Lower leg skin (tissue), 4 donors: ENCODE results near the gene C1orf115. TPM values are rescaled to one million over a fixed set of nuclear protein-coding genes. Genes with fewer than 3 reads are reported as not detected.

Source experiments
- DNase-seq, 2 donors: peaks; one replicate each; pipeline ENCODE4 v3.0.0-alpha.2; 2019; ENCODE audit warnings: low spot score in 2 of 2
- H3K4me3 ChIP-seq: fragments of 200-600 bp; sonication (generic); 2 replicates; pipeline ENCODE4 v1.5.1; 2017; ENCODE audit warnings: mild to moderate bottlenecking, low read depth; ENCODE audit not compliant: poor library complexity, severe bottlenecking
- POLR2A ChIP-seq, 2 donors: fragments of 450-650 bp; IDR thresholded peaks; one replicate each; pipeline ENCODE4 v1.6.1; 2016 to 2017; ENCODE audit warnings: antibody characterized with exemption in 2 of 2, mild to moderate bottlenecking in 1 of 2, moderate library complexity in 1 of 2
- WGBS, 2 donors: methylation state at CpG; one replicate each; pipeline ENCODE4 v1.1.5; 2018; 5-methylcytosine and 5-hydroxymethylcytosine counted together
- intact Hi-C: fragments of 100-400 bp; cut with DNase I; formaldehyde crosslinking; loops from one replicate; pipeline ENCODE4 v1.15.0; 2023; ENCODE audit warnings: low total_unique reads
- total RNA-seq, 4 donors: library from RNA; depleted of rRNA; stranded (reverse); fragments of >200 nt; gene quantifications; one replicate each; pipeline ENCODE4 v1.1.0, GENCODE V29; 2016
- TF ChIP-seq, protein P1 (sequence below), 3 donors: fragments of 450-650 bp; IDR thresholded peaks; one replicate each; pipeline ENCODE4 v1.5.1; 2016; ENCODE audit warnings: antibody characterized with exemption in 3 of 3, mild to moderate bottlenecking in 3 of 3, moderate library complexity in 2 of 3

The C1orf115 gene
- total RNA-seq, 4 donors from 2014 or later: 7.5 to 20.5 (median 13.3) TPM

DNA sequence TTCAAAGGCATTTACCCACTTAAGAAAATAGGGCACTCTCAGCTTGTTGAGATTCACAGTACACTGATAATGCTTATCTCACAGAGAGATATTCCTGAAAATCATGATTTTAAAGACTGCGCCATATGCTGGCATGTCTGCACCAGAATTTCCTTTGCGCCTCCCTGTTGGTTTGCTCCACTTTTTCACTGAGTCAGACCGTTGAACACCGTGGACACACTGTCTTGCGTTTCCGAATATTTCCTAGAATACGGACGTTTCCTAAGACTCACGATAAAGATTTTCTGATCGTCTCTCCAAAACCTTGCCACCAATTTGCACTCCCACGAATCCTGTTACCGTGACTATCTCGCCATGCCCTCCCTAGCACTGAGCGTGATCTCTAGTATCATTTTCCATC is 497 bp upstream of the C1orf115 start:
- 34% methylated on average over 14 of the region's 14 CpGs for WGBS, 2 donors
- TF ChIP-seq, protein P1, sequence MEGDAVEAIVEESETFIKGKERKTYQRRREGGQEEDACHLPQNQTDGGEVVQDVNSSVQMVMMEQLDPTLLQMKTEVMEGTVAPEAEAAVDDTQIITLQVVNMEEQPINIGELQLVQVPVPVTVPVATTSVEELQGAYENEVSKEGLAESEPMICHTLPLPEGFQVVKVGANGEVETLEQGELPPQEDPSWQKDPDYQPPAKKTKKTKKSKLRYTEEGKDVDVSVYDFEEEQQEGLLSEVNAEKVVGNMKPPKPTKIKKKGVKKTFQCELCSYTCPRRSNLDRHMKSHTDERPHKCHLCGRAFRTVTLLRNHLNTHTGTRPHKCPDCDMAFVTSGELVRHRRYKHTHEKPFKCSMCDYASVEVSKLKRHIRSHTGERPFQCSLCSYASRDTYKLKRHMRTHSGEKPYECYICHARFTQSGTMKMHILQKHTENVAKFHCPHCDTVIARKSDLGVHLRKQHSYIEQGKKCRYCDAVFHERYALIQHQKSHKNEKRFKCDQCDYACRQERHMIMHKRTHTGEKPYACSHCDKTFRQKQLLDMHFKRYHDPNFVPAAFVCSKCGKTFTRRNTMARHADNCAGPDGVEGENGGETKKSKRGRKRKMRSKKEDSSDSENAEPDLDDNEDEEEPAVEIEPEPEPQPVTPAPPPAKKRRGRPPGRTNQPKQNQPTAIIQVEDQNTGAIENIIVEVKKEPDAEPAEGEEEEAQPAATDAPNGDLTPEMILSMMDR (IDR thresholded peaks at IDR 0.05): no peak
- no peak for TF ChIP-seq POLR2A (IDR thresholded peaks at IDR 0.05)
- no peak overlapping the region for H3K4me3 ChIP-seq
- intact Hi-C loops: no loop called here
- DNase-seq: no peak

DNA sequence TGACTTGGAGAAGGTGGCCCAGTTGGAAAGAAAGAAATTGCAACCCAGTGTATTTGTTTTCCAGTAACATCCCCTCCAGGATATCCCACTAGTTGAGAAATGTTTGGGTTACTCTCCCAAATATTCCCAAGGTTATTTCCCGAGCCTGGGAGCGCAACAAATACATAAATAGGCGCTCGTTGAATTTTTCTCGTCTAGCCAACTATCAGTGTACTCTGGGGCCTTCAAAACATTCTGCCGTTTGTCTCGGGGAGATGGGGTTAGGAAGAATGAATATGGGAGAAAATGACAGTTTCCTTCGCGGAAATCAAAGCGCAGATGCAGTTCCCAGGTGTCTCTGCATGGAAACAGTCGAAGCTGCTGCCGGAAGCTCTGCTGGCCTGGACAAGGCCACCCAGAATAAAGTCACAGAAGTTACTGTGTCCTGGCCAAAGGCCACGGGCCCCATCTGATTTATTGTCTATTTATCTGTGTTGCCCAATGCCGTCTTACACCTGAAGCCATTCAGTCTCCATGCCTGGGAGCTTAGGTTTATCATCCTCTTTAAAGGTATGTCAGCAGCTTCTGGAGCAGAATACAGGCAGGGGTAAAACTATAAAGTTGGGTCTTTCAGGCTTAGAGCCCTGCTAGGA is 1.0 kb downstream of the C1orf115 start:
- TF ChIP-seq, protein P1 (IDR thresholded peaks at IDR 0.05): no peak
- no peak for TF ChIP-seq POLR2A (IDR thresholded peaks at IDR 0.05)
- no peak overlapping the region for H3K4me3 ChIP-seq
- intact Hi-C loops: no loop called here
- 45 to 61% methylated on average over 14 of the region's 14 CpGs for WGBS, 2 donors
- no peak for DNase-seq

DNA sequence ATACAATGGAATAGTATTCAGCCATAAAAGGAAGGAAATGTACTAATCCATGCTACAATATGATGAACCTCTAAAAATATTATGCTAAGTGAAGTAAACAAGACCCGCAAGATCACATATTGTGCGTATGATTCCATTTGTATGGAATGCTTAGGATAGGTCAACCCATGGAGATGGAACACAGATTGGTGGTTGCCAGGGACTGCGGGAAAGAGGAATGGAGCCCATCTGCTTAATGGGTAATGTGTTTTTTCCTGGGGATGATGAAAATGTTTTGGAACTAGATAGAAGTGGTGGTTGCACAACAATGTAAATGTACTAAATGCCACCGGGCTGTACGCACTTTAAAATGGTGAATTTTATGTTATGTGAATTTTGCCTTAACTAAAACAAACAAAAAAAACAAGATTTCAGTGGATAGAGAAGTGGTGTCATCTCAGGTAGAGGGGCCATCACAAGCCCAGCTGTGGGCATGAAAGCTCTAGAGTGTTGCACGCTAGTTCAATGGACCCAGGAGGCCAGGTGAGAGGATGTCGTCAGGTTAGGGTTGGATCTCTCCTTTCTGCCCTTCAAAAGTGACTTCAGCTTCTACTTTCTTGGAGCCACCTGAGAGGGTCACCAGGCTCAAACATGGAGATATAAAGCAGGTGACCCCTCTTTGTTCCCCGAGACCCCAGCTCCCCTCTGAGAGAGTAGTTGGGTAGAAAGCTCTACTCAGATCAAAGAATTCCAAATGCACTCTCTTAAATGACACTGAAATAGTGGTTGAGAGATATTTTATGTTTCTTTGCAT is 2.5 kb downstream of the C1orf115 start:
- H3K4me3 ChIP-seq: no peak overlapping the region
- TF ChIP-seq POLR2A (IDR thresholded peaks at IDR 0.05): no peak
- TF ChIP-seq, protein P1 (IDR thresholded peaks at IDR 0.05): no peak
- WGBS, 2 donors: 75 to 76% methylated on average over 8 of the region's 8 CpGs
- no peak for DNase-seq
- intact Hi-C loops: no loop called here

DNA sequence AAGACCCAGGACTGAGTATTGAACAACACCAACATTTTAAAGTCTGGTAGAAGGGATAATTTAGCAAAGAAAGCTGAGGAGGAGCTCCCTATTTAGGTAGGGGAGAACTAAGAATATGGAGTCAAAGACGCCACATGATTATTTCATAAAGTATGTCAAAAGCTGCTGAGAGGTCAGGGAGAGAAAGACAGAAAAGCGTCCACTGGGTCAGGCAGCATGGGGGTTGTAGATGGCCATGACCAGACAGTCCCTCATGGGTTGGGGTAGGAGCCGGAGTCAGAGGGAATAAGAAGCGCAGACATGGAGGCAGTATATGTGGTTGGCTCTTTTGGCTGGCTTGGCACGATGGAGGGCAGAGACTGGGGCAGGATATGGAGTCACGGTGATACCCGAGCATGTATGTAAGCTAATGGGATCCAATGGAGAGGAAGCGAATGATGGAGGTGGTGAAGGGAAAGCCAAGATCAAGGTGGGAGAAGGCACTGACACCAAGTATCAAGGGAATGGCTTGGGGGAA is 4.8 kb downstream of the C1orf115 start:
- WGBS, 2 donors: 91 to 95% methylated on average over 8 of the region's 8 CpGs
- intact Hi-C loops: no loop called here
- TF ChIP-seq, protein P1 (IDR thresholded peaks at IDR 0.05): no peak
- no peak for TF ChIP-seq POLR2A (IDR thresholded peaks at IDR 0.05)
- no peak overlapping the region for H3K4me3 ChIP-seq
- DNase-seq: no peak

DNA sequence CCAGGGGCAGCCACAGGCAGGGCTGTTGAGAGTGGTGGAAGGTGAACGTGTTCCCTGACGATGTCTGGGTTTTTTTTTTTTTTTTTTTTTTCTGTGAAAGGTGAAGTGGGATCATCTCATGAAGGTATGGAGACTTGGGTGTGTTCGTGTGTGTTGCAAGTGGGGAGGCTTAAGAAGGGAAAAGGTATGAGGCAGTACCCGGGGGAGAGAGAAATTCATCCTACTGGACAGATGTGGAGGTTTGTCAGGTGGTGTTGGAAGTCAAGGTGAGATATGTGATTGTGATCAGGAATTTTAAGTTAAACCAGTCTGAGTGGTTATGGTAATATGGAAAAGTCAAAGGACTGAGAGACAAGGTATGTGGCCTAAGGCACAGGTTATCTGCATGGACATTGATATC is 5.3 kb downstream of the C1orf115 start:
- H3K4me3 ChIP-seq: no peak overlapping the region
- TF ChIP-seq POLR2A (IDR thresholded peaks at IDR 0.05): no peak
- TF ChIP-seq, protein P1 (IDR thresholded peaks at IDR 0.05): no peak
- 84 to 85% methylated on average over 4 of the region's 4 CpGs for WGBS, 2 donors
- no peak for DNase-seq
- intact Hi-C loops: no loop called here
